HTR-8/SVneo (cell line): ENCODE measurements around the gene ALDH3A1.

Experiments
- DNase-seq: peaks from one replicate; pipeline ENCODE4 v3.0.0; 2011; ENCODE audit warnings: low spot score, mixed read lengths; ENCODE audit not compliant: insufficient read length
- FAIRE-seq: peaks from 2 replicates; lab custom pipeline; 2011; peaks lifted over from hg19 to GRCh38; lab: Jason Lieb, UNC

The ALDH3A1 gene

DNA sequence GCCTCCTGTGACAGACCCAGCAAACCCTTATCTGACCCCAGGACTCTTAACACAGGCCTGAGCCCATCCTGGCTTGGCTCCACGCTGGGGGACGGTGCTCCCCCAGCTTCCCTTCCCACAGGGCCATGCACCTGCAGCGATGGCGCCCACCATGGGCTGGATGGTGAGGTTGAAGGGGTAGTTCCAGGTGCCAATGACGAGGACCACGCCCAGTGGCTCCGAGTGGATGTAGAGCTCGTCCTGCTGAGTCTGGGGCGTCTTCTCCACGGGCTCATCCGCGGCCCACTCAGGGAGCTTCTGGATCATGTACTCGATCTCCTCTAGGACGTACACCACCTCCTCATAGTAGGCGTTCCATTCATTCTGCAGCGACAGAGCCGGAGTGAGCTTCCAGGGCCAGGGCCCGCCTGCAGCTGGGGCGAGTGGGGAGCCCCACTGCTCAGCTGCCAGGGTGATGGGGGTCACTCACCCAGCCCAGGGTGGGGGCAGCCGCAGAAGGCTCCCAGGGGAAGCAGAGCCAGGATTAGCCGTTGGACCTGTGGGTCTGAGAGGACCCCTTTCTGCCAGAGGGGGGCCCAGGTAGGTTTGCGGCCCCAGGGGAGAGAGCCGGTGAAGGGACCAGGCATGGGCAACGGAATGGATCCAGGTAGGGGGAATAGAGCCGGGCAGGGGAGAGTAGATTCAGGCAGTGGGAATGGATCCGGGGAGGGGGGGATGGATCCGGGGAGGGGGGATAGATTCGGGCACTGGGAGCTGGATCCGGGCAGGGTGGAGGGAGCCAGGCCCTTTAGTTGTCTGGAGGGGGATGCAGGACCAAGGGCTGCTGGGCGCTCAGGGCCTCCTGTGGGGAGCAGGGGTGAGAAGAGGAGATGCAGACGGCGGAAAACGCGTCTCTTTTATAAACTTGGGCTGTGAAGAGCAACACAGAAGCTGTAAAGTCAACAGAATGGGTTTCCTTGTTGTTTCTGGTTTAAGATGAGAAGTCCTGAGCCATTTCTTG lies 4.7 kb downstream of the ALDH3A1 start:
- FAIRE-seq = no peak

DNA sequence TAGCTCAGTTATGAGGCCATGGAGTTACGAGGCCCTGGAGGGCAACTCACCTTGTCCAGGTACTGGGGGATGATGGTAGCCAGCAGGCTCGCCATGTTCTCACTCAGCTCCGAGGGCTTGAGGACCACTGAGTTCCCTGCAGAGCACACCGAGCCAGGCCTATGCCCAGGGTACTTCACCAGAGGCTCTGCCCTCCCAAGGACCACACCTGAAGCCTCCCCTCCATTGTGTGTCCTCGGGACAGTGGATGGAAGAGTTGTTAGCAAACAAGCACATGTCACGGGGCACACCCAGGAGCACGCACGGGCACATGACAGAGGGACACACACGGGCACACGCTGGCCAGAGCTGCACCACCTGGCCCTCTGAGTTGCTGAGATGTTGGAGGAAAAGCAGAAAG lies 5.6 kb downstream of the ALDH3A1 start:
- FAIRE-seq = no peak

More for the DNA sequence above, 4.7 kb downstream of the ALDH3A1 start:
- no peak for DNase-seq

DNA sequence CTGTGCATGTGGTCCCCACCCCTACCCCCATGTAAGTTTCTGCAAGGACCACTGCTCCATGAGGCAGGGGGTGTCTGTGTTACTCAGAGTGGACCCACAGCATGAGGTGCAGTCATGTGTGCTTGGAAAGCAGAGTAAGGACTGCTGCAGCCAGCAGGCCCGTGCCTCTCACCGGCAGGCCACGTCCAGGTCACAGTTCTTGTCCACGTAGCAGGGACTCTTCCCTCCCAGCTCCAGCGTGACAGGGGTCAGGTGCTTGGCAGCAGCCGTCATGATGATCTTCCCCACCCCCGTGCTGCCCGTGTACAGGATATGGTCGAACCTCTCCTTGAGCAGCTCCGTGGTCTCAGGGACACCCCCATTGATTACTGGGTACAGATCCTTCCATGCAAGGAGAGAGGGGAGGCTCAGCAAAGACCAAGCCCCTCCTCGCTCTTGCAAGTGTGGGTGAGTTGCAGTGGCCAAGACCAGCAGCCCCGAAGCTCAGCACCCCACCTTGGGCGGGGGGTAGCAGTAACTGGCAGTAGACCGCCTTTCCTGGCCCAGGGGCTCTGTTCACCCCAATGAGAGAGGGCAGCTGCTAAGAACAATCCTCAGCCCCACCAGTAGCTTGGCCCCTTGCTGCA lies 6.2 kb downstream of the ALDH3A1 start:
- DNase-seq = no peak
- FAIRE-seq = peak; percentile 62

More for the DNA sequence above, 5.6 kb downstream of the ALDH3A1 start:
- no peak for DNase-seq

DNA sequence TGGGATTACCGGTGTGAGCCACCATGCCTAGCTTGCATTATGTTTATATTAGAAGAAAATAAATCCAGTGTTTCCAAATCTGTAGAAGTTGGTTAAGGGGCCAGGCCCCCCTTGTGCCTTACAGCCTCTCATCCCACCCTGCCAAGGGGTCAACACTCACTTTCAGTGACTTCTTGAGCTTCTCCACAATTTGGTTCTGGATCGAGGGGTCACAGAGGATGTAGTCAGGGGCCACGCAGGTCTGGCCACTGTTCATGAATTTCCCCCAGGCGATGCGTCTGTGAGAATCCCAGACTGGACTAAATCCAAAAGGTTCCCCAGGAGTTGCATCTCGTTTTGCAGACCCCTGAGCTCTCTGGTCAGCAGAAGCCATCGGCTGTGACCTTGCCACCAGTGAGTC lies 7.2 kb downstream of the ALDH3A1 start:
- no peak for FAIRE-seq

DNA sequence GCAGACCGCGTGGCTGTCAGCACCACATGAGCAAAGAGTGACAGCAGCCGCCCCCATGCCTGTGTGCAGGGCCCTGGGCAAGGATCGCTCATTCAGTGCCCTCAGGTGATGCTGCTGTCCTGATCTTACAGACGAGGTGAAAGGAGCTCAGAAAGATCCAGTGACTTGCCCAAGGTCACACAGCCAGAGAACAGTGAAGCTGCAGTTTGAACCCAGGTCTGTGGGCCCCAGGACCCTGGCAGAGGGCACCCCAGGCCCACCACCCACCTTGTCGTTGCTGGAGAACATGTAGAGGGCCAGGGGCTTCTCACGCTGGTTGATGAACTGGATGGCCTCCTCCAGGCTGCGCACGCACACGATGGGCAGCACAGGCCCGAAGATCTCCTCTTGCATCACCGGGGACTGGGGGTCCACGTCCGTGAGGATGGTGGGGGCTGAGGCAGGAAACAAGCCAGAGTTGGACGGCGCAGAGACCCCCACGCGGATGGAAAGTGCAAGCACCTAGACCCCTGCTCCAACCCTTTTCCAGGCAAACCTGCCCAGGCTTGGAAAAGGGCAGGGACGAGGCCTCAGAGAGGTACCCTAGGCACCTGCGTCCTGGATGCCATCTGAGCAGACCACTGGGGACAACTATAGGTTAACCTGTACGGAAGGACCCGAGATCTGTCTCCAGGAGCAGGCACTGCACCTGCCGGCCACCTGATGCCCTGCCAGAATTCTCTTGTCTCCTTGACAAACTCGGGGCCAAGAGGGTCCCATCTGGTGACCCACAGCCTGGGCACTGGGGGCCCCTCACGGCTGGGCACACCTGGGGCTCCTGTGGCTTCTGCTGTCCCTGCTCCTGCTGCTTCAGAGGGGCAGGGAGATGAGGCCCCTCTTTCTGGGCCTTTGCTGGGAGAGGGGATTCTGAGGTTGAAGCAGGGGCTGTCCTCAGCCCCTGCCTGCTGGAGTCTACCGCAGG lies 8.6 kb downstream of the ALDH3A1 start:
- DNase-seq = no peak
- no peak for FAIRE-seq

More for the DNA sequence above, 7.2 kb downstream of the ALDH3A1 start:
- no peak for DNase-seq

DNA sequence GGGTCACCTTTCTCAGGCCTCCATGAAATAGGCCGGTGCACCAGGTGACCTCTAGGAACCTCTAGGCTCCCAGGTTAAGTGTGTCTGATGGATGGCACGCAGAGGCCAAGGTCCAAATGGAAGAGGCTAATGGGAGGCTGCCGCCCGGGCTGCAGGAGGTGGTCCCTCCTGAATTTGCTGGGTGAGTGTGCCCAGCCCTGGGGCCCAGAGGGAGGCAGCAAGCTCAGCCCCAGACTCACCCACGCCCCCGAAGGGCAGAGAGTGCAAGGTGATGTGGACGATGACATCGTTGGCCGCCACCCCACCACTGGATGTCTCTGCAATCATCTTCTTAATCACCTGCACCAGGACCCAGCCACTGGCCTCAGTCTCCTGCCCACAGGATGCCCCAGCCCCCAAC lies 9.3 kb downstream of the ALDH3A1 start:
- DNase-seq (no peak), FAIRE-seq (no peak)

DNA sequence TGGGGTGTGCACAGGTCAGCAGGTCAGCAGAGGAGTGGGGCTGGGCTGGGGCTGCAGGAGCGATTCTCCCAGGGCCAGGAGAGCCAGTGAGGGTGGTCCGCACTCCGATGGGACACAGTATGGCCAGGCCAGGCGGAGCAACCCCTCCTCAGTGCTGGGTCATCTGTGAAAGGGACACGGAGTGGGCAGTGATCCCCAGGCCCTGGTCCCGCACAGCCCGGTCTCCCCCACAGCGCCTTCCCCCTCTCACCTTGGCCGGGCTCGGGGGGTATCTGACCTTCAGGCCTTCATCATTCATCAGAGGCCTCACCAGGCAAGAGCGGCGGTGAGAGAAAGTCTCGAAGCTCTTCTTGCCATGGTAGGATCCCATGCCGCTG lies 10.0 kb downstream of the ALDH3A1 start:
- FAIRE-seq = no peak
- DNase-seq = no peak

DNA sequence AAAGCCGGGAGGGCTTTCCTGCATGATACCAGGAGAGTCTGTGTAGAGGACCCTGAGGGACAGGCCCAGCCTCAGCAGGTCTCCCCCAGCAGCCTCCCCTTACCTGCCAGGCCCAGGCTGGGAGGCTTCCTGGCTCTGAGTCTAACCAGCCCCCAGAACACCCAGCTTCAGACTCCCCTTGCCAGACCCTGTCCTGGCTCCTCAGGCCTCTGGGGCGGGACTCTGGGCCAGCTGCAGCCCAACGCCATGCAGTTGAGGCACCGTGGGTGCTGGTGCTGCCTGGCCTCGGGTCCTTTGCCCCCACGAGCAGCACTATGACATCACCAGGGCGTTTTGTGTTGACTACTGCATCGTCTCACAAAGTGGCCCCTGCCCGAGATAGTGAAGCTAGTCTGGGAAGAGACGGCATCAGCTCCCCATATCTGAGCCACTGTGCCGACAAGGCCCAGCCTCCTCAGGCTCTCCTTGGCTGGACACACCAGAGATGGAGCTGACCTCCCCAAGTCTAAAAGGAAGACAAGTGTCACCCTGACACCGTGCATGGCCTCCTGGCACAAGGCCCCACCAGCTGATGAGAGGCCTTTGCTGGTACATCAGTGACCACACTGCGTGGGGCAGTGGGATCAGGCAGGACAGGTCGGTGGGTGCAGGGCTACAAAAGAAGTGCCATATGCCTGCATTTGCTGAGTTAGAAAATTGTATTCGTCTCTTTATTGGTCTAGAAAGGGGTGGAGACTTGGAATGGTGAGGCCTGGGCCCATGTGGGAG lies 10.6 kb downstream of the ALDH3A1 start:
- no peak for FAIRE-seq
- DNase-seq = no peak

DNA sequence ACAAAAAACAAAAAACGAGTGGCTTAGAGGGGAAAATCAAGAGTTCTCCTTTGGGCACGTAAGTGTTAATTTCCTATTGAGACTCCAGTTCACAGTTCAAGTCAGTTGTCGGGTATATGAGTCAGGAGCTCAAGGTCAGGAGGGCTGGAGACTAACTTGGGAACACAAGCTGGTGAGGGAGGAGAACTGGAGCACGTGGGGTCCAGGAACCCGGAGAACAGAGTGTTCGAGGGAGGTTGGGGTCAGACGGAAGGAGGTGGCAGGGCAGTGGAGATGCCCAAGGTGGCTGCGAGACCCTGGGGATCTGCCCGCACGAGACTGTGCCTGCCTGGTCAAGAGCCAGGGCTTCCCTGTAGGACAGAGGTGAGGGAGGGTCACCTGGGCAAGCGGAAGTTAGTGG lies 12.0 kb downstream of the ALDH3A1 start:
- FAIRE-seq = no peak
- no peak for DNase-seq

DNA sequence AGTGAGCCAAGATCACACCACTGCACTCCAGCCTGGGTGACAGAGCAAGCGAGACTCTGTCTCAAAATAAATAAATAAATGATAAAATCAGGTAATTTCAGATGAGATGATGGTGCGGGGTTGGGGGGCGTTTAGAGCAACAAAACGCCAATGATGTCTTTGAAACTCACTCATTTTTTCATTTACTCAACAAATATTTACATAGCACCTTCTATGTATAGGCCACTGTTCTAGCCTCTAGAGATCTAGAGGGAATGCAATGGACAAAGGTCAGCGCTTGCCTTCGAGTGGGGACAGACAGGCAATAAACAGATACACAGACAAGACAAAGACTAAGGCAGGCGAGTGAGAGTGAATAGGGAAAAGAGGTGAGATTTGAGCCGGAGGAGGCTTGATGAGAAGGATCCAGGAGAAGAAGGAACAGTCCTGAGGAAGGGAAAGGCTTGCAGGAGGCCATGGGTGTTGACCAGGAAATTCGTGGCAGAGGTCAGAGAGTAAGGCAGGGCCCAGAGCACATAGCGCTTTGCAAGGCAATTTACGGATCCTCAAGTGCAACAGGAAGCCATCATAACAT lies 14.1 kb downstream of the ALDH3A1 start:
- DNase-seq = no peak
- FAIRE-seq = no peak

DNA sequence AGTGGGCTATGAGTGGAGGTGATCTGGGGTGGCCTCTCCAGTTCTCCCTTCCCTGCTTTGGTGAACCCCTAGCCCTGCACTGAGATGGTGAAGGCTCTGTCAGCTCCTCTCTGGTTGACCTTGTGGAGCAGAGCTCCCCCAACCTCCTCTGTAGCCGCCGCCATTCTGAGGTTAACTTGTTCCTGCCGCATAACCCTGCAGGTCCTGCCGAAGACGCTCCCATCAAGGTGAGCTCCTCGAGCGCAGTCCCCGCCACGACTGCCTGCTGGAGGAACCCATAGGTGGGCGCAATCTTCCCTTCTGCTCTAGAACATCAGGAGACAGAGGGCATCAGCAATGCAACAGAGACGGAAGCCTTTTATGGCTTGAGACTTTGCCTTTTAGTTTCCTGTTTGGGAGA lies 16.5 kb downstream of the ALDH3A1 start:
- DNase-seq = no peak
- no peak for FAIRE-seq

DNA sequence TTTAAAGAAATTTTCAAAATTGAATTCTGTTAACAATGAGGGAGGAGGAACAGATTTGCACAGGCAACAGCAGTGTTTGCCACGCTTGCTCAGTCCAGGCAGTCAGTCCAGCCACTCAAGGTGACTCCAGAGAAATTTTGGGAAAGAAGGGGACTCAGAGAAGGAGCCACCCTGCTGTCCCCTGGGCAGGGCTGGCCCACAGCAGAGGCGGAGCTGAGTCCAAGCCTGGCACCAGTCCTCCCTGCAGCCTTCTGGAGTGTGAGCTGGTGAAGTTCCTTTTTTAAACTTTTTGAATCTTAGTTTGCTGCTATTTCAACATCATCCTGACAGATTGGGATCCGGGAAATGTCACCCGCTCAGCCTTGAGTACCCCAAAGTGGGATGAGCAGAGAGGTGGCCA lies 17.3 kb downstream of the ALDH3A1 start:
- FAIRE-seq = no peak
- no peak for DNase-seq

DNA sequence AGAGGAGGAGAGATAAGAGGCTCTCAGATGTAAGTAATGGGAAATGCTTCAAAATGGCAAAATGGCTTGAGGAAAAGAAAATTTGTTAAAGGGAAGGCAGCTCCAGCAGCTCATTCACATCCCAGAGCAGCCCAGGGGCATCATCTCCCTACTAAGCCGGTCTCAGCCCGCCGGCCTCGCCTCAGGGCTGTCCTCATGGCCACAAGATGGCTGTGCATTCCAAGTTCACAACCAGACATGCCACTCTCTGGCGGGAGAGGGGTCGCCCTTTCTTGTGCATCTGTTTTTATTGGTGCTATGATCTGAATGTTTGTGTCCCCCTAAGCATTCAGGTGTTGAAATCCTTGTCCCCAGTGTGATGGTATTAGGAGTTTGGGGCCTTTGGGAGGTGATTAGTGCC lies 18.2 kb downstream of the ALDH3A1 start:
- FAIRE-seq = no peak

DNA sequence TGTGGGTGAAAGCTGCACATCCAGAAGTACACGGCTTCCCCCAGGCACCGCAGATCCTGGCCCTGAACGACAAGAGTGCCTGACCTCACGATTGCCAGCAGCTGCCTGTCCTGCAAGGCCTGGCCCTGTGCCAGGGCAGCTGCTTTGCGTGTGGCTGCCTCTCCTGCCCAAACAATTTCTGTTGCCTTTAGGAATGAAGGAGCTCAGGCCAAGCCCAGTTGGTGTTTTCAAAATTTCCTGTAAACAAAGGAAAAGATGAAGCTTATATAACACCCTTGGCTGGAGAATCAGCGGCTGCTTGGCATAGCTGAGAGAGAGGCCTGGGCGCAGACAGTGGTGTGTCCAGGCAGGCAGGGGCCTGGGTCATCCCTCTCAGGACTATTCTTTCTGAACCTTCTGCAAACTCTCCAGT lies 20.0 kb downstream of the ALDH3A1 start:
- FAIRE-seq (peak; percentile 33), DNase-seq (peak; percentile 67)

More for the DNA sequence above, 18.2 kb downstream of the ALDH3A1 start:
- no peak for DNase-seq

DNA sequence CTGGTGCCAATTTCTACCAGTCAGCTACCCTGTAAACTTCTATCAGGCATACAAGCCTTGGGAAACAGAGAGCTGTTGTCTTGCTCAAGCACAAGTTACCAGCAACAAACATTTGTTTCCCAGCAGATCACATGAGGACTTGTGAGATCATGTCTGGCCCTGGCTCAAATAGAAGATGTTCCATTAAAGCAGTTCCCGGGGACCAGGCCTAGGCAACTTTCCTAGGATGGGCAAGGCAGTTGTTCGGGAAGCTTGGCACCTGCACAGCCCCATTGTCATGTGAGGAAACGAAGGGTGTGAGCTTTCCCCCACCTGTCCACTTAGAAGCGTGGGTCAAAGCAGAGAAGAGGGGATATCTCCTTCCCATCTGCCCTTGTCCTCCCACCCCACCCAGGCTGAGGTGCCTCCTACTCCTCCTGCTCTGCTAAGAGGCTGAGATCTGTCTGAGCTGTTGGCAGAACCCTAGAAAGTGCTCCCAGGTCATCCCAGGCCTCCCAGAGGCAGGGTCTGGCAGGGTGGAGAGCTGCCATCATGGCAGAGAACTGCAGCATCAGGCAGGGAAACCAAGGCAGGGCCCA lies 20.5 kb downstream of the ALDH3A1 start:
- DNase-seq = no peak
- peak; percentile 57 for FAIRE-seq

DNA sequence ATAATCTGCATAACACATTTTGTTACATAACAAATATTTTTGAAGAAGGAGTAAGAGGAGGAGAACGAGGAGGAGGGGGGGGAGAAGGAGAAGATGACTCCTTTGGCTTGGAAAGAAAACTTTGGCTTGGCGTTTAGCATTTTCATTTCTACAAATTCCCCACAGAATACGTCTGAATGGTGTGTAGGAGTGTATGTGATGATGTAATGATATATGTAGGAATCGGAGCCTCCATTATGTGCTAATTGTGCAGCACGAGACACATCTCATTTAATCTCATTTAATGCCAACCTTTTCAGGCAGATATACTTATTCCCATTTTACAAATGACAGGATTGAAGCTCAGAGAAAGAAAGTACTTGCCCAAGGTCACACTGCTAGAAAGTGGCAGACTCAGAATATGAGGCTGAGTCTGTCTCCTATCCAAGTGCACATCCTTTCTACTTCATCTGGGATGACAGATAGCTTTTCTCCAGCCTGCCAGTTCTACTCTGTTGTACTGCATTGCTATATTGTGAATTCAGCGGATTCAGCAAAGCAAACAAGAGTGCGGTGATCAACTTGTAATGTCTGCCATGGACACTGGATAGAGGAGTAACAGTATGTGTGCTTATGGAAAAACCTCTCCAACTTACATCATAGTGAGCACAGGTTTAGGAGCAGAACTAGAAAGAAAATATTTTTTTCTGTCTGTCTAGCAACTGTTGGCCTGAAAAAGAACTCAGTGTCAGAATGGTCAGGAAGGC lies 21.3 kb downstream of the ALDH3A1 start:
- FAIRE-seq (peak; percentile 31), DNase-seq (no peak)

DNA sequence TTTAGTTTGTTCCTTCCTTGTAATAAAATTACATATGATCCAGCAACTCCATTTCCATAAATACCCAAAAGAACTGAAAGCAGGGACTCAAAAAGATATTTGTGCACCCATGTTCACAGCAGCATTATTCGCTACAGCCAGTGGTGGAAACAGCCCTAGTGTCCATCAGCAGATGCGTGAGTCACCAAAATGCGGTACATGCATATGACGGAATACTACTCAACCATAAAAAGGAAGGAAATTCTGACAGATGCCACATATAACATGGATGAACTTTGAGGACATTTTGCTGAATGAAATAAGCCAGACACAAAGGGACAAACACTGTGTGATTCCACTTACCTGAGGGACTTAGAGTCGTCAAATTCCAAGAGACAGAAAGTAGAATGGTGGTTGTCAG lies 22.6 kb downstream of the ALDH3A1 start:
- DNase-seq (no peak), FAIRE-seq (no peak)
